ENCODE results near the gene RGP1. TPM values are rescaled to one million over a fixed set of nuclear protein-coding genes. Genes with fewer than 3 reads are reported as not detected.

RGP1 gene
- total and polyA plus RNA-seq, 9 of the 15 experiments (the other 6 are each of a cell fraction or from before 2014, with no cell fraction given) = 0.42 to 13.8 (median 6.7) TPM

GRCh38 chr9:35710818-35711500 is 38.1 kb upstream of the RGP1 start:
- ChIA-PET POLR2A (interaction anchor here (0.6 to 2.3 kb wide), 5 partner anchors 11 to 89 kb away, joined by 3 to 10 read pairs (median 3); partner anchors contain the start of genes CCDC107 and RMRP), CTCF (ENCODE audit: low intra/inter-chr PET ratio) (no interaction called here)
- no peaks in the 10 kb centered on the region for H3K79me2 ChIP-seq (ENCODE audit: control insufficient read depth, insufficient read depth, low read length)
- H3K4me2 ChIP-seq (ENCODE audit: insufficient read depth, low read length) = no peak overlapping the region
- no peaks in the 10 kb centered on the region for H3K4me1 ChIP-seq (replicated peaks in 1 of 2; ENCODE audit: control insufficient read depth in 2 of 2, insufficient read depth in 2 of 2, low read length in 2 of 2)
- H3K4me3 ChIP-seq = no peak overlapping the region
- H3K9me3 ChIP-seq (replicated peaks; ENCODE audit: control insufficient read depth, insufficient read depth, low read depth, low read length) = no peaks in the 10 kb centered on the region
- intact Hi-C loops (cut with micrococcal nuclease) (no loop called here), in situ Hi-C loops (cut with MboI) (no loop called here)
- peaks cover 90% of the 10 kb centered on the region; the same call in 2 of the 3 replicates for H3K36me3 ChIP-seq (ENCODE audit: control insufficient read depth, insufficient read depth, low read length)
- no peak overlapping the region for H3K27ac ChIP-seq (ENCODE audit: extremely low read depth, low read depth, low read length)
- peaks cover 3% of the 10 kb centered on the region for H3K9me1 ChIP-seq (ENCODE audit: control insufficient read depth, insufficient read depth, low read length)
- BruUV-seq (replicated peaks) = TSS peak; percentile 37
- ATAC-seq (no peak), DNase-seq (ENCODE audit: extremely low read depth in 1 of 4, low spot score in 3 of 4) (no peak), FAIRE-seq (no peak)
- 79% methylated on average over 3 of the region's 7 CpGs for WGBS (ENCODE audit: insufficient coverage, low coverage, missing lambda C conversion rate)
- H3K27me3 ChIP-seq (ENCODE audit: control insufficient read depth in 2 of 2, insufficient read depth in 2 of 2, low read length in 2 of 2) = no peaks in the 10 kb centered on the region
- no peak overlapping the region for H2AFZ ChIP-seq (ENCODE audit: low read depth, low read length)
- TF ChIP-seq ZNF668 (CRISPR knock-in tag; IDR thresholded peaks at IDR 0.05) (no peak), HMG20A (CRISPR knock-in tag; conservative IDR thresholded peaks at IDR 0.05) (no peak), BRF1 (IDR thresholded peaks at IDR 0.05; ENCODE audit: borderline replicate concordance, extremely low read depth, insufficient read length) (no peak), NFE2 (IDR thresholded peaks at IDR 0.05; ENCODE audit: low read depth) (no peak), ARID2 (IDR thresholded peaks at IDR 0.05) (no peak)
- TF ChIP-seq, protein P1, sequence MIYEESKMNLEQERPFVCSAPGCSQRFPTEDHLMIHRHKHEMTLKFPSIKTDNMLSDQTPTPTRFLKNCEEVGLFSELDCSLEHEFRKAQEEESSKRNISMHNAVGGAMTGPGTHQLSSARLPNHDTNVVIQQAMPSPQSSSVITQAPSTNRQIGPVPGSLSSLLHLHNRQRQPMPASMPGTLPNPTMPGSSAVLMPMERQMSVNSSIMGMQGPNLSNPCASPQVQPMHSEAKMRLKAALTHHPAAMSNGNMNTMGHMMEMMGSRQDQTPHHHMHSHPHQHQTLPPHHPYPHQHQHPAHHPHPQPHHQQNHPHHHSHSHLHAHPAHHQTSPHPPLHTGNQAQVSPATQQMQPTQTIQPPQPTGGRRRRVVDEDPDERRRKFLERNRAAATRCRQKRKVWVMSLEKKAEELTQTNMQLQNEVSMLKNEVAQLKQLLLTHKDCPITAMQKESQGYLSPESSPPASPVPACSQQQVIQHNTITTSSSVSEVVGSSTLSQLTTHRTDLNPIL (CRISPR knock-in tag; IDR thresholded peaks at IDR 0.05) = no peak
- H4K20me1 ChIP-seq (replicated peaks; ENCODE audit: control insufficient read depth, insufficient read depth, low read length) = no peaks in the 10 kb centered on the region
- H3K9ac ChIP-seq (ENCODE audit: insufficient read depth in 1 of 2, low read depth in 2 of 2, low read length in 2 of 2) = no peak overlapping the region
